ENCODE results near the gene GYPA.
"Not testable (repeated sequence)": the region's sequence is repeated elsewhere in the genome, so short reads cannot be mapped to it uniquely, and the experiment has no call there.

- not testable (repeated sequence) for TF ChIP-seq EP300 (IDR thresholded peaks at IDR 0.05); CTCF (IDR thresholded peaks at IDR 0.05); POLR2A (IDR thresholded peaks at IDR 0.05; ENCODE audit: low read length); CEBPB (IDR thresholded peaks at IDR 0.05); RFX5 (IDR thresholded peaks at IDR 0.05); BHLHE40 (IDR thresholded peaks at IDR 0.05; ENCODE audit: low read depth, low read length); ESRRA (IDR thresholded peaks at IDR 0.05; ENCODE audit: borderline replicate concordance, low read length)
- TF ChIP-seq, protein P1, sequence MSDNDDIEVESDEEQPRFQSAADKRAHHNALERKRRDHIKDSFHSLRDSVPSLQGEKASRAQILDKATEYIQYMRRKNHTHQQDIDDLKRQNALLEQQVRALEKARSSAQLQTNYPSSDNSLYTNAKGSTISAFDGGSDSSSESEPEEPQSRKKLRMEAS (IDR thresholded peaks at IDR 0.05): not testable (repeated sequence)
- TF ChIP-seq, protein P2, sequence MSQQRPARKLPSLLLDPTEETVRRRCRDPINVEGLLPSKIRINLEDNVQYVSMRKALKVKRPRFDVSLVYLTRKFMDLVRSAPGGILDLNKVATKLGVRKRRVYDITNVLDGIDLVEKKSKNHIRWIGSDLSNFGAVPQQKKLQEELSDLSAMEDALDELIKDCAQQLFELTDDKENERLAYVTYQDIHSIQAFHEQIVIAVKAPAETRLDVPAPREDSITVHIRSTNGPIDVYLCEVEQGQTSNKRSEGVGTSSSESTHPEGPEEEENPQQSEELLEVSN (IDR thresholded peaks at IDR 0.05; ENCODE audit: borderline replicate concordance, low read depth): not testable (repeated sequence)
These were observed 46.5 kb downstream of the GYPA start for GRCh38 chr4:144093995-144094394.

All from A549 (cell line).